PC-9 (cell line): ENCODE results near the gene RPS3. TPM values are rescaled to one million over a fixed set of nuclear protein-coding genes. Genes with fewer than 3 reads are reported as not detected.

Source experiments
- BruUV-seq: library from RNA; stranded (reverse); fragments of 400-500 nt; replicated peaks from 2 replicates; lab custom pipeline; 2021; lab: Mats Ljungman, UMichigan
- CTCF ChIA-PET: fragments of 300-600 bp; sonication (Branson Sonifier 250); formaldehyde crosslinking; loops from one replicate; lab custom pipeline; 2022; ENCODE audit warnings: antibody characterized with exemption; lab: Charles Lee
- POLR2A ChIA-PET: fragments of 300-600 bp; sonication (Branson Sonifier 250); formaldehyde crosslinking; loops from one replicate; lab custom pipeline; 2022; ENCODE audit warnings: antibody characterized with exemption; ENCODE audit not compliant: unreplicated experiment; lab: Charles Lee
- DNase-seq, 2 experiments: peaks; one replicate each; pipeline versions ENCODE4 v3.0.0 to v3.0.0-alpha.2; 2015 to 2022; ENCODE audit warnings: mixed read lengths in 1 of 2
- H2AFZ ChIP-seq: fragments of 200-600 bp; sonication (generic); 2 replicates; pipeline ENCODE4 v1.8.1; 2017; ENCODE audit warnings: antibody characterized with exemption
- H3F3A ChIP-seq: fragments of 200-600 bp; sonication (generic); 2 replicates; pipeline ENCODE4 v1.8.1; 2017; ENCODE audit warnings: antibody characterized with exemption, mild to moderate bottlenecking, low read depth; ENCODE audit not compliant: insufficient read depth
- H3K27ac ChIP-seq: fragments of 200-600 bp; sonication (generic); 2 replicates; pipeline ENCODE4 v1.6.1; 2016; ENCODE audit warnings: mixed run types
- H3K27me3 ChIP-seq: fragments of 200-600 bp; sonication (generic); 2 replicates; pipeline ENCODE4 v1.6.1; 2016; ENCODE audit warnings: low read depth, mixed run types; ENCODE audit not compliant: insufficient read depth
- H3K36me3 ChIP-seq: fragments of 200-600 bp; sonication (generic); 2 replicates; pipeline ENCODE4 v1.6.1; 2016; ENCODE audit warnings: low read depth, mixed run types
- H3K4me1 ChIP-seq: fragments of 200-600 bp; sonication (generic); replicated peaks from 2 replicates; pipeline ENCODE4 v1.6.1; 2016; ENCODE audit warnings: mixed run types; ENCODE audit not compliant: insufficient read depth
- H3K4me2 ChIP-seq: fragments of 200-600 bp; sonication (generic); 2 replicates; pipeline ENCODE4 v1.6.1; 2017; ENCODE audit warnings: mixed run types
- H3K4me3 ChIP-seq: fragments of 200-600 bp; sonication (generic); 2 replicates; pipeline ENCODE4 v1.6.1; 2016; ENCODE audit warnings: mixed run types
- H3K79me2 ChIP-seq: fragments of 200-600 bp; sonication (generic); 2 replicates; pipeline ENCODE4 v1.6.1; 2017; ENCODE audit warnings: low read depth, mixed run types
- H3K9me2 ChIP-seq: fragments of 200-600 bp; sonication (generic); 2 replicates; pipeline ENCODE4 v1.8.1; 2017; ENCODE audit warnings: mild to moderate bottlenecking; ENCODE audit not compliant: insufficient read depth
- H3K9me3 ChIP-seq: fragments of 200-600 bp; sonication (generic); 2 replicates; pipeline ENCODE4 v1.8.1; 2016; ENCODE audit warnings: low read depth; ENCODE audit not compliant: insufficient read depth
- H4K20me1 ChIP-seq: fragments of 200-600 bp; sonication (generic); 2 replicates; pipeline ENCODE4 v1.8.1; 2017; ENCODE audit not compliant: insufficient read depth
- EZH2 ChIP-seq: fragments of 200-600 bp; sonication (generic); IDR thresholded peaks from 2 replicates; pipeline ENCODE4 v1.8.0; 2017; ENCODE audit warnings: antibody characterized with exemption, low read depth
- intact Hi-C: fragments of 100-400 bp; cut with micrococcal nuclease; formaldehyde crosslinking; loops from one replicate; pipeline ENCODE4 v1.10.0; 2022; ENCODE audit not compliant: unreplicated experiment
- total RNA-seq: library from RNA; stranded (reverse); gene quantifications from 2 replicates; pipeline ENCODE4 v1.2.3, GENCODE V29; 2021
- TF ChIP-seq, protein P1 (sequence below): fragments of 200-600 bp; sonication (generic); conservative IDR thresholded peaks from 2 replicates; pipeline ENCODE4 v1.6.1; 2017; ENCODE audit warnings: mixed run types, antibody characterized with exemption, mild to moderate bottlenecking, moderate library complexity

Gene RPS3
- total RNA-seq, 1 experiment from 2014 or later, result 4,011 TPM

DNA sequence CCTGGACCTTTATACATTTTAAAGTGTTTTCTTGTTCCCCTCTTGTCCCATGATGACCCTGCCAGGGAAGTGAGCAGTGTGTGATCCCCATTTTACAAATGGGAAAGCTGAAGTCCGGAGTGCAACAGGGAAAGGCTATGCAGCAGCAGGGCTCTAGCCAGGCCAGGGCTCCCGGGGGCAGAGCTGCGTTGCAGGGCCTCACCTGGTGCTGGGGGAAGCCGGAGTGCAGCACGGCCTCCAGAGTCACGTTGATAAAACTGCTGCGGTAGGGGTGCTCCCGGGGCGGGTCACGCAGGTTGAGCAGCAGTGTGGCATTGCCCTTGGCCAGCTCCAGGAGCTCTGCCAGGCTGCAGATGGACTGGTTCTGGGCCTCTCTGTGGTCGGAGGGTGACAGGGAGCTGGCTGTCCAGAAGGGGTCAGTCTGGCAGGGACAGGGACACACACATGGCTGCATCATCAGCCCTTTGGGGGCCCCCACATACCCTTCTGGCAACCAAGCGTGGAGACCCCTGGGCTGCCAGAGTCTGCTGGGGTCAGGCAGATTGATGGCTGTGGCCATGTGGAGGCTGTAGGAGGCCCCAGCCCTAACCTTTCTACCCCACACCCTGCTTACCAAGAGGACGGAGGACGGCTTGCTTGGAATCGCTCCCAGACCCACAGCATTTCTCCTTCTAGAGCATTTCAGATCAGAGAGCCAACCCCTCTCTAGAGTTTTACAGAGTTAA, 43.0 kb downstream of the RPS3 start:
- Histone ChIP-seq H3K4me2 (no peak overlapping the region), H3K27ac (no peak overlapping the region), H2AFZ (no peak overlapping the region), H3K9me2 (no peaks in the 10 kb centered on the region), H3K36me3 (no peaks in the 10 kb centered on the region), H3K27me3 (no peaks in the 10 kb centered on the region; the same call in 1 of the 2 replicates), H3K79me2 (no peaks in the 10 kb centered on the region), H3F3A (no peaks in the 10 kb centered on the region), H3K4me3 (no peak overlapping the region), H3K4me1 (no peaks in the 10 kb centered on the region), H3K9me3 (no peaks in the 10 kb centered on the region), H4K20me1 (no peaks in the 10 kb centered on the region)
- intact Hi-C loops, result loop anchor here (5.0 kb wide), 2 partner anchors 55 to 115 kb away; no protein-coding TSS in a partner anchor
- BruUV-seq, result no TSS peak
- no peak for DNase-seq
- TF ChIP-seq EZH2, result no peak
- TF ChIP-seq, protein P1, sequence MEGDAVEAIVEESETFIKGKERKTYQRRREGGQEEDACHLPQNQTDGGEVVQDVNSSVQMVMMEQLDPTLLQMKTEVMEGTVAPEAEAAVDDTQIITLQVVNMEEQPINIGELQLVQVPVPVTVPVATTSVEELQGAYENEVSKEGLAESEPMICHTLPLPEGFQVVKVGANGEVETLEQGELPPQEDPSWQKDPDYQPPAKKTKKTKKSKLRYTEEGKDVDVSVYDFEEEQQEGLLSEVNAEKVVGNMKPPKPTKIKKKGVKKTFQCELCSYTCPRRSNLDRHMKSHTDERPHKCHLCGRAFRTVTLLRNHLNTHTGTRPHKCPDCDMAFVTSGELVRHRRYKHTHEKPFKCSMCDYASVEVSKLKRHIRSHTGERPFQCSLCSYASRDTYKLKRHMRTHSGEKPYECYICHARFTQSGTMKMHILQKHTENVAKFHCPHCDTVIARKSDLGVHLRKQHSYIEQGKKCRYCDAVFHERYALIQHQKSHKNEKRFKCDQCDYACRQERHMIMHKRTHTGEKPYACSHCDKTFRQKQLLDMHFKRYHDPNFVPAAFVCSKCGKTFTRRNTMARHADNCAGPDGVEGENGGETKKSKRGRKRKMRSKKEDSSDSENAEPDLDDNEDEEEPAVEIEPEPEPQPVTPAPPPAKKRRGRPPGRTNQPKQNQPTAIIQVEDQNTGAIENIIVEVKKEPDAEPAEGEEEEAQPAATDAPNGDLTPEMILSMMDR, result no peak
- ChIA-PET CTCF (no interaction called here), POLR2A (no interaction called here)

DNA sequence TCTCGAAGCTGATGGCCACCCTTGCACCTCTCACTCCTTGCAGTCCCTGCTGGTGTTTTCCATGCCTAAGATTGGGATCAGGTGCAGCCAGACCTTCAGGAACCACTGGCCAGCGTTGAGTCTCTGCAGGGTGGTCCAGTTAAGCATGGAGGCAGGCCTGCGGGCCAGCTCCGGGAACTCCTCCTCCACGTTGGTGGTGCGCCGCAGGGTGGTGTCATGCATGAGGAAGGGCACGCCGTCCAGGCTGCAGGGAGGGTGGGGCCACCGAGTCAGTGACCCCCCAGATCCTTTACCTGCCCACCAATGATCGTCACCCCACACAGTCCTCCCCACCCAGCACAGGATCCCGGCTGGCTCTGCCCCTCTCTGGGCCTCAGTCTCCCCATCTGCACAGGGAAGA, 43.7 kb downstream of the RPS3 start:
- POLR2A ChIA-PET, result no interaction called here
- H3K4me1 ChIP-seq, result no peaks in the 10 kb centered on the region
- no peak overlapping the region for H3K4me2 ChIP-seq
- no peak overlapping the region for H2AFZ ChIP-seq
- no peak for DNase-seq
- H3K27ac ChIP-seq, result no peak overlapping the region
- H3K9me3 ChIP-seq, result no peaks in the 10 kb centered on the region
- H3K79me2 ChIP-seq, result no peaks in the 10 kb centered on the region
- TF ChIP-seq EZH2, result no peak
- no peaks in the 10 kb centered on the region; the same call in 1 of the 2 replicates for H3K27me3 ChIP-seq
- H3K4me3 ChIP-seq, result no peak overlapping the region
- intact Hi-C loops, result loop anchor here (5.0 kb wide), 2 partner anchors 56 to 116 kb away; no protein-coding TSS in a partner anchor
- no peaks in the 10 kb centered on the region for H4K20me1 ChIP-seq
- H3F3A ChIP-seq, result no peaks in the 10 kb centered on the region
- H3K9me2 ChIP-seq, result no peaks in the 10 kb centered on the region
- BruUV-seq, result no TSS peak
- CTCF ChIA-PET, result no interaction called here
- no peaks in the 10 kb centered on the region for H3K36me3 ChIP-seq

DNA sequence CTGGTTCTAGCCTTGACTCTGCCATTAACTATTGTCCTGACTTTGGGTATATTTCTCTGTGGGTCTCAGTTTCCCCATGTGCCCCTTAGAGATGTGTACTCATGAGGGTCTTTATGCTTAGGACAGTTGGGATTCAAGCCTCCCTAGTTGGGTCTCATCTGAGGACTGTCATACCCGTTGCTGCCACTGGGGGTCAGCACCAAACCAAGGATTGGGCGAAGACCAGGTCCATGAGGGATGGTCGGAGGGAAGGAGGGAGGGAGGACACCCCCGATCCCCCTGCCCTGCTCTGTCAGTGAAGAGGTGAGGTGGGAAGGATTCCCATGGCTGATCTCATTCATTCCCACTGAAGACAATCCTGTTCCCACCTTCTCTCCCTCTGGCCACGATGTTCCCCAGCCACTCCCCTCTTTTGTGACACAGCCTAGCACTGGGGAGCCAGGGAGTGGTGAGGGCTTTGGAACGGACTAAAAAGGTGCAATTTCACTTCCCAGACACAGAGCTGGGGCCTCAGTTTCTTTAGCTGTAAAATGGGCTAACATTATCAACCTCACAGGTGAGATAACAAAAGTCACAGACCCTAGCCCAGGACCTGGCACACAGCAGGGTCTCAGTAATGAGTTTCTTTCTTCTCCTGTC, 46.1 kb downstream of the RPS3 start:
- H3K4me2 ChIP-seq, result no peak overlapping the region

More for the DNA sequence above, 46.1 kb downstream of the RPS3 start:
- BruUV-seq, result no TSS peak
- CTCF ChIA-PET, result interaction anchor here (0.6 to 1.6 kb wide), 5 partner anchors 84 to 428 kb away, joined by 3 to 5 read pairs (median 3); no protein-coding TSS in a partner anchor
- no peaks in the 10 kb centered on the region for H3K4me1 ChIP-seq
- H3K27me3 ChIP-seq, result no peaks in the 10 kb centered on the region; the same call in 1 of the 2 replicates
- no peaks in the 10 kb centered on the region for H3K9me2 ChIP-seq
- DNase-seq, result peak in 1 of 2 experiments; percentile 74
- TF ChIP-seq, protein P1, result peak; percentile 100
- TF ChIP-seq EZH2, result no peak
- intact Hi-C loops, result loop anchor here (1.0 kb wide), 1 partner anchor 87 kb away; no protein-coding TSS in a partner anchor
- H2AFZ ChIP-seq, result no peak overlapping the region
- H3K4me3 ChIP-seq, result no peak overlapping the region
- POLR2A ChIA-PET, result no interaction called here
- H3K79me2 ChIP-seq, result no peaks in the 10 kb centered on the region
- no peaks in the 10 kb centered on the region for H4K20me1 ChIP-seq
- H3K27ac ChIP-seq, result no peak overlapping the region
- no peaks in the 10 kb centered on the region for H3K36me3 ChIP-seq
- H3K9me3 ChIP-seq, result no peaks in the 10 kb centered on the region
- no peaks in the 10 kb centered on the region for H3F3A ChIP-seq
